Hematopoietic multipotent progenitor cell treated with erythropoietin and hydrocortisone succinate and interleukin-3 and kit ligand, for 6 days (in vitro differentiated cells): ENCODE measurements around the gene LAT.
A peak's percentile ranks its signal among the peaks of the same experiment; 100 is the strongest.

Experiments
- DNase-seq: peaks from one replicate; pipeline ENCODE4 v3.0.0-alpha.2; 2015

LAT gene

DNA sequence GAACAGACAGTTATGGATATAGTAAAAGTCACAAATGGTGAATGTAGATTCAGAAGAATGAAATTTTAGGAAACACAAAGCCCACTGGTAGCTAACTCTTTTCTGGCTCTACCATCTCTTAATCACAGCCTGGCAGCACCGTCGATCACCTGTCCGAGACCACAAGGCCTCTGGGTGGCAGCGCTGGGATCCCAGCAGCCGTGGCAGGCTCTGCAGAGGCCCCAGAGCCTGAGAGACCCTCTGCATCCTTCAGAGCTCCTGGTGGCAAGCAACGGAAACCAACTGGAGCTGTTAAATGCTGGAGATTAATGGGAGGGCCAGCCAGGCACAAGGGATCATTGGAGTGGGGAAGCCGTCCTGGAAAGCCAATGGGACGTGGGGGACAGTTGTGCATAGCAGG is 26.3 kb downstream of the LAT start:
- DNase-seq: peak; percentile 72

- no peak for DNase-seq
Measured at GRCh38 chr16:29011851-29012250, 27.0 kb downstream of the LAT start.

GRCh38 chr16:29012913-29013553 is 28.2 kb downstream of the LAT start:
- DNase-seq: peak; percentile 83

- no peak for DNase-seq
Measured at GRCh38 chr16:29014561-29015069, 29.8 kb downstream of the LAT start.

GRCh38 chr16:29022196-29022595 is 37.3 kb downstream of the LAT start:
- no peak for DNase-seq

- no peak for DNase-seq
Measured at GRCh38 chr16:29023279-29024277, 38.7 kb downstream of the LAT start.

GRCh38 chr16:29024278-29024677 is 39.4 kb downstream of the LAT start:
- no peak for DNase-seq

DNA sequence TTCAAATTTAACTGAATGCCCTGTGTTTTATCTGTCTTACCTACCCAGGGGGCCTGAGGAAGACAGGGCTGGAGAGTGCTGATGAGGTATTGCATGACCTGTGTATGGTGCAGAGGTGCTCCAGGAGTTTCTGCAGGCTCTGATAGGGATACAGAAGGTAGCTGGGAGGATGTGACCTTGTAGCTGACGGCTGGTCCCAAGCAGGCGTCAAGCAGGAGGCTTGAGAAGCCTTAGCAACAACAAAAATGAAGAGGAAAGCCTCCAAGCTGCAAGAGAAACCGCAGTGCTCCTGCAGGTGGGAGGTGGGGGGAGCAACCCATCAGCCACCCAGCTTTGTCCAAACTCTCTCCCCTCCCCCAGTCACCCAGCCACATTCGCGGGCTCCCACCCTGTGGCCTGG is 40.4 kb downstream of the LAT start:
- DNase-seq: no peak

DNA sequence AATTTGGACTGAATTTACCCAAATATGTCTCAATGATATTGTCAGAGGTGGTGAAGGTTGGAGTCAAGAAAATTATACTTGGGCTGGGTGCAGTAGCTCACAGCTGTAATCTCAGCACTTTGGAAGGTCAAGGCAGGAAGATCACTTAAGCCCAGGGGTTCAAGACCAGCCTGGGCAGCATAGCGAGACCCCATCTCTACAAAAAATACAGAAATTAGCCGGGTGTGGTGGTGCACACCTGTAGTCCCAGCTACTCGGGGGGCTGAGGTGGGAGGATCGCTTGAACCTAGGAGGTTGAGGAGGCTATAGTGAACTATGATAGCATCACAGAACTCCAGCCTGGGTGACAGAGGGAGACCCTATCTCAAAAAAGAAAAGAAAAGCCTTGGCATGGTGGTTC is 40.9 kb downstream of the LAT start:
- DNase-seq: no peak

GRCh38 chr16:29028457-29029167 is 43.8 kb downstream of the LAT start:
- DNase-seq: no peak

- DNase-seq: peak; percentile 71
Measured at GRCh38 chr16:29029168-29029994, 44.5 kb downstream of the LAT start.

DNA sequence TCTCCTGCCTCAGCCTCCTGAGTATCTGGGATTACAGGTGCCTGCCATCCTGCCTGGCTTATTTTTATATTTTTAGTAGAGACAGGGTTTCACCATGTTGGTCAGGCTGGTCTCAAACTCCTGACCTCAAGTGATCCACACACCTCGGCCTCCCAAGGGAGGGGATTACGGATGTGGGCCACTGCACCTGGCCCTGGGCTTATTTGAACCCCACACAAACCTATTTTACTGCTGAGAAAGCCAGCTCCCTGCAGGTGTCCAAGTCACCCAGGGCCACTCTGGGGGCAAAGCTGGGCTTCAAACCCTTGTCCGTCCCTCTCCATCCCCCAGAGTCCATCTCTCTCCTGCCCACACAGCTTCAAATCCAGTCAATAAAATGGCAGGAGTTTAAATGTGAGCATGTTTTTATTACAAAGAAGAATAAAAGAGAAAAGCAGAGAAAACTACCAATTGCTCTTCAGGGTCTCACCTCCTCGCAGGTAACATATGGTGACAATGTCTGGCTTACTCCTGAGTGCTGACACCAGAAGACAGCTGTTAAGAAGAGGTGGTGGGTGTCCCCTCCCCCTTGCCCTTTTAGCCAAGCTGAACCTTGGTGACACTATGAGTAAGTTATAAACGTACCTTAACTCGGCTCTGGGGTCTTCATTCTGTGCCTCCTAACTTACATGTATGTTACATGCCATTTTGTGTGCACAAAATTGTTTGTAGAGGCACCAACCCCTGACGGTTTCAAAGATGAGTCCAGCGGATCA is 45.4 kb downstream of the LAT start:
- DNase-seq: no peak
